ENCODE data around the gene GATA2.

The GATA2 gene

GRCh38 chr3:128458746-128459460 lies 34.1 kb downstream of the GATA2 start:
- no peak for DNase-seq (ENCODE audit: insufficient read length, low spot score)
- no peak for FAIRE-seq

DNA sequence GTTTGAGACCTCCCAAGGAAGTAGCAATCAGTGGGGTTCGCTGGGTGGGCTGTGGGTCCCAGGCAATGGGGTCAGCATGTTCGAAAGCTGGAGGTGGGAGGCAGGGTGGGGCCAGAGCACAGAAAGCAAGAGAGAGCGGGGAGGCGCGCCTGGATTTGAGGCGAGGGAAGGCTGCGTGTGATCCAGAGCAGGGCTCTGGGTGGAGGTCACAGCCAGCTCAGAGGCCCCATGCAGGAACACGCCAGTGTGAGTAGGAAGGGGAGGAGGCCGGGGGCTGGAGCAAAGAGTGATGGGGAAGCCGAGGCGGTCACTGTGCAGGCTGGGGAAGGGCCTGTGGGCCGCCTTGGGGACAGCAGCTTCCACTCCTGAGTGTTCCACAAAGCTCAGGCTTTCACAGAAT lies 35.1 kb downstream of the GATA2 start:
- DNase-seq (ENCODE audit: insufficient read length, low spot score) (no peak), FAIRE-seq (no peak)

DNA sequence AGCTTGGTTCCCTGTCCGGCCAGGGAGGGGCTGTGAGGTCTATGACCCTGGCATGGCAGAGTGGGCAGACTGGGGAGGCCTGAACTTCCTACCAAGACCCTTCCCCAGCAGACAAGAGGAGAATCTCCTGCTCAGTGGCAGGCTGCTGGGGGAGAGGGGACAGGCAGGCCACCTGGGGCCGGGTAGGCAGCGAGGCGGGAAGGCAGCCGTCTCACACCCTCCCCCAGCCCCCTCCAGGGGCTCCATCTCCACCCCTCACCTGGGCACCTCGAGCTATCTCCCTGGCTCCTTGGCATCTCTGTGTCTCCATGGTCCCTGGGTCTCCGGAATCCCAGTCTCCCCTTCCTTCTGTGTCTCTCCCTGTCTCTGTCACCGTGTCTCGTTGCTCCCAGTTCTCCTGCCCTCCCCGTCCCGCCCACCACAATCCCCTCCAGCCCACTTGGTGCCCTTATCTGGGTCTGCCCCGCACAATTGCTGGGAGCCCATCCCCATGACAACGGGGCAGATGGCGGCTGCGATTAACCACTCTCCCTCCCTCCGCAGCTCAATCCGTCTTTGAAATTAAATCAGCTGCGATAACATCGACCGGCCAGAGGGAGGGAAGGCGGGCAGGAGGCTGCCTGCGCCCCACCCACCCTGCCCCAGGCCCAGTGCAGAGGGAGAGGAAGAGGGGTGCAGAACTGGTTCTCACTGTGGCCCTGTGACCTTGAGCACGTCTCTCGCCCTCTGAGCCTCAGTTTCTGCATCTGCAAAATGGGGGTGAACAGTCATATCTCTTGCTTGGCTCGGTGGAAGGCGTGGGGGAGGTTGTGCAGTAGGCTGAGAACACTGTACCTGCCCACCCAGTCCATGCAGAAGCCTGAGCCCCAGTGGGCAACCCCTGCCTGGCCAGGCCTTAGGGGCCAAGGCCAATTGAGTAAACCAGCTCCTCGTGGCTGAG lies 36.0 kb downstream of the GATA2 start:
- DNase-seq (ENCODE audit: insufficient read length, low spot score) (no peak), FAIRE-seq (no peak)

DNA sequence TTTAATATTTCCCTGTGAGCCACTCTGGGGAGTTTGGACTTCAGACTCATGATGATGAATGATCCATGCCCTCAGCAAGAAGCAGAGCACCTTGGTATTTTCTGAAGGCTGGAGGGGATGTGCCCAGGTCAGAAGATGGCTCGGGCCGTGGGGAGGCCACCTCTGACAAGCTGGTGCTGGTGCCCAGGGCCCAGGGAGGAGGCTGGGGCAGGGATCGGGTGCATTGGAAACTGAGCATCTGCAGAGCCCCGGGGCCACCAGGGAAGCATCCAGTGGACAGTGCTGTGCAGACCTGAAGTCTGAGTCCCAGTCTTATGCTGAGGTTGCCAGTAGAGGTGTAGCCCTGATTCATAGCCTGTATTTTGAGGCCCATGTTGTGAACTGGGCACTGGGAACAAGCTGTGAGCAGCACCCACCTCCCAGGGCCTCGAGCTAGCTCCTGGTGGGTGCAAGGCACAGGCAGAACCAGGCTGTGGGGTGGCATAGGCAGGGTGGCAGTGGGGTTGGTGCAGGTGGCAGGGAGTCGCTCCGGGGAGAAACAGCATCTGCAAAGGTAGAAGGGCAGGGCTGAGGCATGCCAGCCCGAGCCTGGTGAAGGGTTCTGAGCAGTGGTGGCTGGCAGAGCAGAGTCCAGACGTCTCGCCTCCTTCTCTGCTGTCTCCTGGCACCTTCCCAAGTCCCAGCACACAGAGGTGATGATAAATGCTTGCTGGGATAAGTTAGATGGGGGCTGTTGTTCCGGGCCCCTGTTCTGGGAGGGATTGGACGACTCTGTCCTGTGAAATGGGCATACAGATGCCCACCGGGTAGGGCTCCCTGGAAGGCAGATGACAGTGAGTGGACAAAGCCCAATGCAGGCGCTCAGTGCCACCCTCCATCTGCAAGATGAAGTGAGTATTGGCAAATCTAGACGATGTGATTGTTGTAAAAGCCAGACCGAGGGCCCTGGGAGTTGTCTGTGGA lies 36.9 kb downstream of the GATA2 start:
- no peak for FAIRE-seq
- DNase-seq (ENCODE audit: insufficient read length, low spot score), result no peak

- DNase-seq (ENCODE audit: insufficient read length, low spot score) (no peak), FAIRE-seq (no peak)
These were observed 37.9 kb downstream of the GATA2 start for GRCh38 chr3:128455116-128455515.

DNA sequence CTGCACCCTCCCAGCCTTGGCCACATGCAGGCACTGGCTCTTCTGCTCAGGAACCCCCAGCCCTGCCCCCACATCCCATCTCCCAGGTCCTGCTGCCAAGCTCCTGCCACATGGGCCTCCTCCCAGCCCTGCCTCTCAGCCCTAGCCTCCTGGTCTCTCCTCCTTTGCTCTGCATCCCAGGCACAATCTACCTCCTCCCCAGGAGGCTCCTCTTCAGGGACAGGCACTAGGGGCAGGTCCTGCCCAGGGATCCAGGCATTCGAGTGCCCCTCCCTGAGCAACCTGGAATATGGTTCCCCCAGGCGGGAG lies 38.7 kb downstream of the GATA2 start:
- FAIRE-seq, result no peak
- DNase-seq (ENCODE audit: insufficient read length, low spot score), result no peak

GRCh38 chr3:128453501-128454309 lies 39.3 kb downstream of the GATA2 start:
- FAIRE-seq, result no peak

DNA sequence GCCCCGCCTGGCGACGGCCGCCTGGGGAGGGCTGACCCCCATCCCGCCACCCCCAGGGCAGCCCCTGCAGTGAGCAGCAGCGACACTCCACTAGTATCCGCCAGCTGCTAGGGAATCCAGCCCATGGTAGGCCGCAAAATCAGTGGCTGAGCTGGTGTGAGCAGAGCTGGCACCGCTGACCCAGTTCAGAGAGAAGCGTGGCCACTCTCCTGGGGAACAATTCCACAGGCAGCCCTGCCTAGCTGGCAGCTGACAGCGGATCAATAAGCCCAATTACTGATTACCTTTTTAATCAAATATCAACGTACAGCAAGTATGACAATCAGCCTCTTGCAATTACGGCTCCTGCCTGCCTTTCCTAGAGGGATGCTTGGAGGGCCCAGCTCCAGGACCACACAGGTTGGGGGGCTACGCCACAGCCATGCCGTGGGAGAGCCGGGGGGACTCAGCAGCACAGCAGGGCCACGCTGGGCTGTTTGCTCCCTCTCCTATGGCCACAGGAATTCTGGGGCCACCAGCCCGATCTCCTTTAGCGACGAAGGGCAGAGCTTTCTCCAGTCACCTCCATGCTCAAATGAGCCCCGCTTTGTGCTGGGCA lies 40.2 kb downstream of the GATA2 start:
- DNase-seq (ENCODE audit: insufficient read length, low spot score), result no peak
- FAIRE-seq, result no peak

More at GRCh38 chr3:128453501-128454309, 39.3 kb downstream of the GATA2 start:
- DNase-seq (ENCODE audit: insufficient read length, low spot score), result no peak

GRCh38 chr3:128452120-128452519 lies 40.9 kb downstream of the GATA2 start:
- DNase-seq (ENCODE audit: insufficient read length, low spot score) (no peak), FAIRE-seq (no peak)

DNA sequence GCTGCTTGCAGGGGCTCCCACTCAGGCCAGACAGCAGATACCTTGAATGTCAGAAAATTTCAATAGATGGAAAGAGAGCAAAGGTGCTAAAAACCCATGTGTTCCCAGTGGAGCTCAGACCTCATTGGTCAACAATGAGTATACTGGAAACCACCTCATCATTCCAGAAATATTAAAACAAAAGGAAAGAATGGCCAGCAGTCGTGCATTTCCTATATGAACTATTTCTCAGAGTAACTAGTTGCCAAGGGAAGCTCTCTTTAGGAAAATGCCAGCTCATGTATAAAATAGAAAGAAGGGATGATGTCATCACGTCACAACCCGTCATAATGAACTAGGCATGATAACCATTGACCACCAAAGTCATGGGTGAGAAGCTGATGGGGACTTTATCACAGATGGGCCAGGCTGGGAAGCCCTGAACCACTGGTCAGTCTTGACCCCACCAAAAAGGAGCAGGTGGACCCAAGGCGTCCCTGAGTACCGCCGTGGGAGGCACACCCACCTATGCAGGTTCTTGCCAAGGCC lies 43.8 kb downstream of the GATA2 start:
- FAIRE-seq, result no peak
- DNase-seq (ENCODE audit: insufficient read length, low spot score), result no peak

GRCh38 chr3:128448491-128448890 lies 44.5 kb downstream of the GATA2 start:
- DNase-seq (ENCODE audit: insufficient read length, low spot score), result no peak
- no peak for FAIRE-seq

DNA sequence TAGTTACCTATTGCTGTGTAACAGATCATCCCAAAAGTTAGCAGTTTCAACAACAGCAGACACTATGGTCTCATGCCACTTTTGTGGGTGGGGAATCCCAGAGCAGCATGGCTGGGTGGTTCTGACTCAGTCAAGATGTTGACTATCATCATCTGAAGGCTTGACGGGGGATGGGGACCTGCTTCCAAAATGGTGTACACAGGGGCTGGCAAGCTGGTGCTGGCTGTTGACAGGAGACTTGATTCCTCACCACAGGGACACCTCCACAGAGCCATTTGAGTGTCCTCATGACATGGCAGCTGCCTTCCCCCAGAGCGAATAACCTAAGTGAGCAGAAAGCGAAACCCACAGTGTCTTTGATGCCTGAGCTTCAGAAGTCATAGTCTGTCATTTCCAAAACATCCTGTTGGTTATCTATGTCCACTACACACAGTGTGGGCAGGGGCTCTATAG lies 45.4 kb downstream of the GATA2 start:
- no peak for DNase-seq (ENCODE audit: insufficient read length, low spot score)
- peak; percentile 47 for FAIRE-seq

DNA sequence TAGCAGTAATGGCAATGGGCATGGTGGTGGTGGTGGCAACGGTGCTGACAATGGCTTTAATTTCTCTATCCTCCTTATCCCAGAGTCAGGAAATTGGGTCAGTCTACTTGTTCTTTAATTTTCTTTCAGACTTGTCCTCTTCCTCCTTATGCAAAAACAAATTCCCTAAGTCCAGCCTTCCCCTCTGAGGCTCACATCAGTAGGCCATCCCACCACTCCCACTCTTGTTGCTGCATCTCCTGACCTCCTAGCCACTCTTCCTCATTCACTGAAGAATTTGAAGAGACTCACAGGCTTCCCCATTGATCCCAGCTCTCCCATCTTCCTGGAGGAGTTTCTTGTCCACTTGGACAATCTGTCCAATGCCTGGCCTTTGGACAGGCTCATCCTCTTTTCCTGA lies 46.2 kb downstream of the GATA2 start:
- DNase-seq (ENCODE audit: insufficient read length, low spot score) (no peak), FAIRE-seq (no peak)

- DNase-seq (ENCODE audit: insufficient read length, low spot score) (no peak), FAIRE-seq (no peak)
These were observed 47.6 kb downstream of the GATA2 start for GRCh38 chr3:128445357-128445756.

DNA sequence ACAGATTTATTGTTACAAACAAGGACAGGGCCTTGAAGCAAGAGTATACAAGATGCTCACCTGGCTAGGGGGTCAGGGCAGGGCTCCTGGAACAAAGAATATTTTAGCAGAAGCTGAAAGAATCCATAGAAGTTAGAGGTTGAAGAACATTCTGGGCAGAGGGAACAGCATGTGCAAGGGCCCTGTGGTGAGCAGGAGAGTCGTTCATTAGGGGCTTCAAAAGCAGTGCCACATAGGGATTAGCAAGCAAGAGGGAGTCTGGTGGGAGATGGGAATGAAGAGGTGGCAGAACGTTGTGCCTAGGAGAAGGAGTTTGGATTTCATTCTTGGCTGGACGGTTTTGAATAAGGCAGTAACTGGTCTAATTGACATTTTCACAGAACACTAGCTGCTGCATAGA lies 49.2 kb downstream of the GATA2 start:
- DNase-seq (ENCODE audit: insufficient read length, low spot score), result no peak
- no peak for FAIRE-seq

DNA sequence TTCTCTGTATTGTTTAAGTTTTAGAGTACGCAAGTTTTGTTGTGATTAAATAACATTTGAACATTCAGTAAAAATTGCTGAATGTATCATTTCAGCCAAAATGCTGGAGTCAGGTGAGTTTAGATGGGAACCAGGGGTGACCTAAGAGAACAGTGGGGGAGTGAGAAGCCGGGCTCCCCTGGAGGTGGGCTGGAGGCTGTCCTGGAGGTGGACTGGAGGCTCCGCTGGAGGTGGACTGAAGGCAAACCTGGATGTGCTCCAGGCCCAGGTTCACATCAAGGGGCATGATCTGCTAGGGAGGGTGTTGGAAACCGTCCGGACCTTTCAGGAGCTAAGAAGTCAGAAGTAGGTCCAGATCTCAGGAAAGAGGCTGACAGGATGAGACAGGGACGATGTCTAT lies 50.1 kb downstream of the GATA2 start:
- no peak for FAIRE-seq
- no peak for DNase-seq (ENCODE audit: insufficient read length, low spot score)

- FAIRE-seq (no peak), DNase-seq (ENCODE audit: insufficient read length, low spot score) (no peak)
These were observed 50.9 kb downstream of the GATA2 start for GRCh38 chr3:128442070-128442469.

DNA sequence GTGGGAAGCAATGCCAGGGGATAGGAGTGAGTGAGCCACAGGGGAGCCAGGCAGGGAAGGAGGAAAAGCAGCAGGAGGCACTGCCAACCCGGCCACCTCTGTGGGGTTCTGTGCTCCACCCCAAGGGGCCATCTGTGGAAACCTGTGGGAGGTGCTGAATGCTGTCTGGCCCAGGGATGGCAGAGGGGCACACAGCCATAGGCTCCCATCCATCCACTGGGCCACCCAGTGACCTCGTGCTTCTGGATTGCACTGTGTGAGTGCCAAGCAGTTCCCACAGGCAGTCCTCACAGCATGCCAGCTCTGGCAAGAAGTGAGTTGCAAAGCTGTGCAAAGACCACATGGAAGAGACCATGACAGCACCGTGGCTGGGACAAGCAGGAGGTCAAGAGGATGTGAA lies 53.8 kb downstream of the GATA2 start:
- FAIRE-seq (no peak), DNase-seq (ENCODE audit: insufficient read length, low spot score) (no peak)

DNA sequence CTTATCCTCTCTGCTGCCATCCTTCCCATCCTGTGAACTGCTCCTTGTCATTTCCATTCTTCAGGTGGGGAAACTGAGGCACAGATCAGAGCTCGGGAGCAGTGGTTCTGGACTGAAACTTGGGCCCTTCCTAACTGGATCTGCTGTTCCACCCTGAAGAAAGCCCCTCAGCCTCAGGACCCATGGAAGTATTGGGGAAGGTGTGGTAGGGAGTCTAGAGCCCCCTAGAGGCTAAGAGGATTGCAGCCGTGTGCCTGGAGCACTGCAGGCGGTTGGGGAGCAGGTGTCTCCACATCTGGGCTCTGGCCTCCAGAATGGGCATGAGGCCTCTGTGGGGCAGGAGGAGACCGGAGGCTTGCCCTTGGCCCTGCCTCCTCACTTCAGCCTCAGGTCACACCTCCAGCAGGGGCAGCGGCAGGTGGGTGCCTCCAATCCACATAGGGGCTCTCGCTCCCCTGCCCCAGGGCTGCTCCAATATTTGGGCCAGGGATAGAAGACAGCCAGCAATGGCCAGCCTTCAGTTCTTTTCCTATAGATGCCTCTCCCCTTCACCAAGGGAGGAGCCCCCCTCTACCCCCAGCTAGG lies 54.4 kb downstream of the GATA2 start:
- FAIRE-seq (no peak), DNase-seq (ENCODE audit: insufficient read length, low spot score) (no peak)
